Smooth muscle cell of the brain vasculature (primary cell): Measurements from ENCODE around the gene ABCA13.

Experiments used
- DNase-seq: peaks from one replicate; pipeline ENCODE4 v3.0.0-alpha.2; 2012; ENCODE audit warnings: low read depth, low spot score

Gene ABCA13

DNA sequence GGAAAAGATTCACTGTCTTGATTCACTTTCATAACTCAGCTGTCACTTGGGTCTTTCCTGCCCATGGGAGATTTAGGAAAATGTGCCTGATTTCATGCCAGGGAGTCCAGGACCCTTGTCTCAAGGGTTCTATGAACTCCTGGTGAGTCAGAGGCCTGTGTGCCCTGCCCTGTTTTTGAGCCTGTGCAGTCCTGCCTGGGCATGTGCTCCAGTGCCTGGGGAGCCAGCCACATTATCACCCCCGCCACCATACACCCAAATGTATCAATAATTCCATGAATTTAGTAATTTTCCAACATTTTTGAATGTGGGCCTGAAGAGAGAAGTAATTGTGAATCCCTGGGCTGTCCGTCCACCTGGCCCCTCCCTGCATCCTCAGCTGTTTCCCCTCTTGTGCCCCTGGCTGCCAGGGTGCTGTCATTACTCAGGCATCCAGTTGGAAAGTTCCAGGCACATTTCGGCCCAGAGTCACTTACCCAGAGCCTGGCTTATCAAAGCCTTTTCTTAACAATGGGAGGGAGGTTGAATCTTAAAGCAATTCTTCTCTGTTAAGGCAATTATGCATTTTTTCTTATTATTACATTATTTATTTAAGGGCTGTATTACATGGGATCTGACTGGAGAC lies 465.2 kb downstream of the ABCA13 start:
- DNase-seq = no peak

DNA sequence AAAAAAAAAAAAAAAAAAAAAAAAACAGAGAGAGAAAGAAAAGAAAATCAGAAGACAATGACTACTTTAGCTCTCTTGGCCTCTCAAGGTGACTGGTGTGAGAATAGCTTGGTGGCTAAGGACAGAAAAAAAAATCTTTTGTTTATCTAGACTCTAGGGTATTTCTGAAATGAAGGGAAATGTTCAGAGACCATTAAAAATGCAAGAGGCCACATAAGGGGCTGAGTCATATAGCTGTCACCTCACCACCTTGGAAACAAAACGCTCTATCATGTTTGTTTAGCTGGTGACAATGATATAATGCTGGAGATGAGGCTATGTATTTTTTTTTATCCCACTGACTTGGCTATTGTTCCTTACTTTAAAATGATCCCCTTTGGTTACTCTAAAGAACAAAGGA lies 466.1 kb downstream of the ABCA13 start:
- no peak for DNase-seq

DNA sequence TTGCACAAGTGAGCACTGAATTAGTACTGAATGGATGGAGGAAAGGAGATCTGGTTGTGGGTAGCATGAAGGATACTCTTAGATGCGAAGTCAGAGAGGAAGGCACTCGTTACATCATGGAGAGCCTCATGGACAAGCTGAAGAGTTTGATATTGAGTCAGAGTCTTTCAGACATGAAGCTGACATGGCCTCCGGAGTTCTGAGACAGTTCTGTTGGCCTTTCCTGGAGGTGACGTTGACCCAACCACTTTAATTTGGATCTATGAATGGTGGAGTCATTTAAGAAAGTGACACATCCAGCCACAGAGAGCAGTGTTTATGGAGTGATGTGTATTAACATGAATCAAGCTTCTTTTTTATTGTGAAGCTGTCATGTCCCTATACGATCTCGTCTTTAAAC lies 466.8 kb downstream of the ABCA13 start:
- DNase-seq = no peak

DNA sequence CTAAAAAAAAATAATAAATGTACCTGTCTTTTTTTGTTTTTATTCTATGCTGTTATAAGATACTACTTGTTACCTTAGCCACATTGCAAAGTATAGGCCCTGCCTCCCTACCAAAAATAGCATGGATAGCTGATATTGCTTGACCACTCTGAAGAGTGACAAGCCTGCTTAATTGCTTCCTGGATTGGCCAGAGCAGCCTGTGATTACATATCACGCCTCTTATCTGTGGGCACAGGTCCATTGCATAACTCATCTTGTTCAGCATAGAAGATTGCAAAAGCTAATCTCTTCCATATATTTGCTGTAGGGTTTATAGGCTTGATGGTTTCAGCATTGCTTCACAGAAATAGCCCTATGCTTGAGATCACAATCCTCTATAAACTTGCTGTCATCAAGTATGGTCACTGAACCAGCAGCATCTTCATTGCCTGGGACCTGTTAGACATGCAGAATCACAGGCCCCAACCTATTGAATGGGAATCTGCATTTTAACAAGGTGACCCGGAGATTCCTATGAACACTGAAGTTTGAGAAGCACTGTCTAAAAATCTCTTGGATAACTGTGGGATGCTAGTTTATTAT lies 472.3 kb downstream of the ABCA13 start:
- DNase-seq = no peak

DNA sequence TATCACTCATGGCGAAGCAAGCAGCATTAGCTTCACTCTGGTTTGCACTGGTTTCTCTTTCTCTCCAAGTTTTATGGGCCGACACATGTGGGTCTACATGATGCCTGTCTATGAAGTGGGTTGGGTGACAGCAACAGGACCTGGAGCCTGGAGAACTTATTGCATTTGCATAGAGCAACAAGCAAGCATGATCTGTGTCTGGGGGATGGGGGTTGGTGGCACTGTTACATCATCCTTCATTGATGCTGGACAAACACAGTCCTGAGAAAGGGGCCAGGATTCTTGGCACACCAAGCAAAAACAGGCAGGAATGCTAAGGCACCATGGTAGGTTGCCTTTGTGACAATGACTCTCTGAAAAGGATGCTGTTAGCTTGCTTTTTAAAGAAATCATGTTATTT lies 486.9 kb downstream of the ABCA13 start:
- no peak for DNase-seq

DNA sequence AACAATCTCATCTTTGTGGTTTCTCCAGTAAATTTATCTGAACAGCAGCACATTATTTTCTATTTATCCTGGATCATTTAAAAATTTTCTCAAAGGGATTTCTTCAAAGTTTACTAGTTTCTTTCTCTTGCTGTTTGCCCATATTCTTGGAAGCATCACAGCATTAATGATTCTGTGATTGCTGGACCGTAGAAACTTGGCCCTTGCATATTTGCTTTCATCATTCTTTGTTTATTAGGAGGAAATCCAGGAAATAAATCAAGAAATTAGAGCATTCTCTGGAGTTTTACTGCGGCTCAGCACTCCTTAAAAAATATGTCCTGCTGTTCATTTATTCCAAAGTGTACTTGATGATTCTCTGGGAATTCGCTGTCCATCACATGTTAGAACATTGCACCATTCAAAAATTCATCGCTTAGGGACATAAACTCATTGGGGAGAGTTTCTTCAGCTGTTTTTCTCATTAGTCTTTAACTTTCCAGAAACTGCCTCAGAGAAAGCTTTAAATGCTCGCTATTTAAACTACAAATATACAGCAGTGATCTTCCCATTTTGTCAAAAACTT lies 489.1 kb downstream of the ABCA13 start:
- no peak for DNase-seq

DNA sequence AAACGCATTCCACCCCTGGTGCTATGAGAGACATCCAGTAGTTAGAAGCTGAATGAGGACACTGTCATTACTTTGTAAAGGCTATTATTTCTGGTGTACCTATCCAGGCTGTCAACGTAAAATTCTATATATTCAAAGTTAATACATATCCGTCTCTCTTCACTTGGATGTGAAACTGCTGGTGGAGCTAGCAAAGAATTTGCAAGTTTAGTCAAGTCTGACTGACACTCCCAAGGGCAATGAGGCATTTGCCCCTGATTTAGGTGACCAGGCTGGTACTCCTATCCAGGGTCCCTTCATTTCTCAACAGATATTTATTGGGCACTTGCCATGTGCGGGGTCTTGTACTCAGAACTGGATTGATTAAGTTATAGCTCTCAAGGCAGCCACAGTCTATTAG lies 493.0 kb downstream of the ABCA13 start:
- no peak for DNase-seq

DNA sequence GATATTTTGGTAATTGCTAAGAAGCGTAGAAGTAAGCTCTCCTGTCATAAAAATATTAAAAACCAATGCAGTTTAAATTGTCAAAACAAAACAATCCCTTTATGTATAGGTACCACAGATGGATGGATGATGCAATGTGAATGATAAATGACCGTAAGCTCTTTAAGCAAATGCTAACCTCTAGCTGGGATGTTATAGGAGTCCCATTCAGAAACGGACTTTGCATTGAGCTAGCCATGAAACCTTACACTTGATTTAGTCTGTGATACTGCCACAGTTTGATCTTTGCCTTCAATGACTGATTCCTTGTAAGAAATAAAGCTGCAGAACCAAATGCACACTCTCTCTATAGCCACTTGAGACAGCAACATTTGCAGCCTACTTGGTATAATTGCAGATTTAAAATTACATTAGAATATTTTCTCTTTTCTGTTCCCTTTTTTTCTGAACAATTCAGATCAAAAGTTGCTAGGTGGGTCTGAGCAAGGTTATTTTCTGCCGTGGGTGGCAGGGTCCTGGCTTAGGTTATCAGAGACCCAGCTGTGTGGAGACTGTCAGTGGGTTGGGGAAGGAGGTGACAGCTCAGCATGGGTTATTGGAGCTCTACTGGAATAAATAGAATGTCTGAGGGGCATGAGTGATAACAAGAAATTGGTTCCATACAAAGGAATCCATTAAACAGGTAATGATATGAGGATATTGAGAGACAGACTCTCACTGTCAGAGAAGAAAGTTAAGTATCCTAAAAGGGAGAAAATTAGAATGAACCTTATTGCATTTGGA lies 494.3 kb downstream of the ABCA13 start:
- no peak for DNase-seq

DNA sequence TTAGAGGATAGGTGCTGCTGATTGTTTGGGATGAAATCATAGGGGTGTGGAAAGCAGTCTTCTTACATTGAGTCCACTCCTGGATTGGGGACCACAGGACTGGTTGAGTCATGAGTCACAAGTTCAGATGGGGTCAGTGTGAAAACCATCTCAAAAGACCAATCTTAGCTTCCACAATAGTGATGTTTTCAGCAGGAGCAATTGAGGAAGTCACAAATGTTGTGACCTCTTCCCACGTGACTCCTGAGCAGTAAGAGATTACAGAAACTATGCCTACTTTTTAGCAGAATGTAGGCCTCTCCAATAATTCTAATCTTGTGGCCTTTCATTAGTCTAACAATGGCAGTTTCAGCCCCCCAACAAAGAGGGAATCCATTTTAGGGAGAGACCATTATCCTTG lies 496.1 kb downstream of the ABCA13 start:
- no peak for DNase-seq

DNA sequence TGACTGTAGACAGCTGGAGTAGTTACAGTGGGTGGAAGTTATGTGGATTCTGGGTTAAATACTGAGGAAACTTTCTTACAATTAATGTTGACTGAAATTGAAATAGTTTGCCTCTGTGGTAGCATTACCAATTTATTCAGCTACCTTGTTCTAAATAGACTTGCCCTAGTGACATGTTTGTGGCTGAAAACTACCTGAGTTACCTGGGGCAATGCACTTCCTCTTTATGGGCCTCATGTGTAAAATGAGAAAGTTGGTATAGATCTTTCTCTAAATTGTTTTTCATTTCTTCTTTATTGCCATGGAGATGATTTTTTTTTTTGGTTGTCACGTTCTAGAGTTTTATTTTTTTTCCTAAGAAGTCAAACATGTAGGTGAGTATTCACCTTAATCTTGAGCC lies 500.4 kb downstream of the ABCA13 start:
- no peak for DNase-seq

DNA sequence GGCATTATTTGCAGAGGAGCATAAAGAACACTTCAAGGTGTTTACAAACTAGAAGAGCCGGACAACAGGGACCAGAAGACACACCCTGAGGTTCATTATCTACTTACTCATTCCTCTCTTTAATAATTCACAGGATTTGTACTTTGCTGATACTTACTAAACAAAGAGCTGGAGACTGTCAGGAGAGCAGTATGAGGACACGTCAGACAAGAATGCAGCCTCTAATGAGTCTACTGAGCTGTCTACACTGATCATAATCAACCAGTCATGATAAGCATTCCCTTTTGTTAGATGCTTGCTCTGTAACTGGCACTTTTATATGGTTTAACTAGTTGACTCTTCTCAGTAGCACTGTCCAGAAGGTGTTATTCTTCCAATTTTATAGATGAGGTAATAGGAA lies 509.7 kb downstream of the ABCA13 start:
- DNase-seq = no peak

DNA sequence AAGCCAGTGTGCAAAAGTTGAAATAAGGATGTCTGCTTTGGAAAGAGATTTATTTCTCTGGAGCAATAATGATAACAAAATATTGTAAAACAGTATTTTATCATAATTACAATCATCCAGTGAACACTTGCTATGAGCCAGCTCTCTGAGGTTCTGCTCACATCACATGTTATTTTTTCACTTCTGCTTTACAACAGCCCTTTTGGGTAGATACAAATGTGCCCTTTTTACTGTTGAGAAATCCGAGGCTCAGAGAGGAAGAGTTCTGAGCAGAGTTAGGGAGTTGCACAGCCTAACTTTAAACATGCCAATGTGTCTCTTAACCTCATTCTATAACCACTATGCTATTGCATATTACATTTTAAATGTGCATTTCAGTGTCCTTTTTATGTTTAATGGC lies 520.5 kb downstream of the ABCA13 start:
- no peak for DNase-seq
